ENCODE data around the gene FMOD.

FMOD gene

GRCh38 chr1:203360547-203361185 is 9.7 kb upstream of the FMOD start:
- DNase-seq (ENCODE audit: low spot score), result no peak

DNA sequence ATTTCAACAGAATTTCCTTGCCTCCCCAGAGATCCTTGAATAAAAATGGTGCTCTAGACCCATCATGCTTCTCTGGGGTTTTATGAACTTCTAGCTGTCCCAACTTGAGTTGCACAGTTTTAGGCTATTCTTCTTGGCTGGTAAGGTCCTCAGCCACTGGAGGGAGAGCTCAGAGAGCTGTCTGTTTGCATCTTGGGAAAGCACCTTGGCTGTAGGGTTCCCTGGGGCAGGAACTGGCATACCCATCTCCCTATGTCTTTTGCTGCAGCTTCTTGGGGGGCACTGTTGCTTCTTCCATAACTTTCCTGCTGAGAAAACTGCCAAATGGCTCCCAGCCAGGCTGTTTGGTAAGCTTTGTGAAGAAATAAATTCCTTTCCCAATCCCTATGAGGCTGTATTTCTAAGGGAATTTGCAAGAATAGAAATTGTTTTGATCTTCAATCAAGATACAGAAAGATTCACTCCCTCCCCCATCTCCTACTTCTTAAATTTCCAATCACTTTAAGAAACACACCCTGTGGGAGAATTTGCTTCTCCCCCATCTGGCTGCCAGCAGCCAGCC is 8.2 kb upstream of the FMOD start:
- DNase-seq (ENCODE audit: low spot score), result no peak

- DNase-seq (ENCODE audit: low spot score), result no peak
Observed at GRCh38 chr1:203354246-203354645, 3.3 kb upstream of the FMOD start.

GRCh38 chr1:203353486-203353885 is 2.6 kb upstream of the FMOD start:
- DNase-seq (ENCODE audit: low spot score), result no peak

GRCh38 chr1:203349773-203350524 is 973 bp downstream of the FMOD start:
- DNase-seq (ENCODE audit: low spot score), result no peak

- DNase-seq (ENCODE audit: low spot score), result no peak
Observed at GRCh38 chr1:203349166-203349565, 1.8 kb downstream of the FMOD start.

GRCh38 chr1:203346769-203347102 is 4.2 kb downstream of the FMOD start:
- DNase-seq (ENCODE audit: low spot score), result no peak

DNA sequence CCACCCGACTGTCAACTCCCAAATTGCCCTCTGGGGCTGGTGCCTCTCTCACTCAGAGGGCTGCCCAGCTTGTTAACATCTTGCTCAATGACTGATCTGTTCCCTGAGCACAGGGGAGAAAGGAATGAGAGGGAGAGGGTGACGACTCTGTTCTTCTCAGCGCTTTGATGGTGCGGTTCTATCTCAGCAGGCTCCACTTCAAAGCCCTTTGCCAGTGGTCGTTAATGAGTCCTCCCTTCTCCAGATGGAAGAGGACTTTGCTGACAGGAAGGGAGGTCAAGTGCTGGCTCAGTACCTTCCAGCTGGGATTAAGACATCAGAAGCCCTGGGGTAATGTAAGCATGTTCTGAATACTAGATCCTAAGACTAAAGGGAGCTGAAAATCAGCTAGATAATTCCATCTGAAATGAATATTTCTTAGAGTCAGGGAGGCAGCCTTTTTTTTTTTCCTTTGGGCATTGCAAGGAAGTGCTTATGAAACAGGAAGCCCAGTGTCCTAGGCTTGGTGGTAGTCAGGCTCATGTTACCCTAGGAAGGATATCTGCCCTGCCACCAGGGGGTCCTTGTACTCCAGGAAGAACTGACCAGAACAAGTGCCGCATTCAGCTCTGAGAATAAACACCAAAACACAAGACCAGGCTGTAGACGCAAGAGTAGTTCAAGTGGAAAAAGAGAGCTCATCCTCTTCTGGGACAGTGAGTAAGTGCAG is 4.7 kb downstream of the FMOD start:
- no peak for DNase-seq (ENCODE audit: low spot score)

GRCh38 chr1:203343956-203344754 is 6.8 kb downstream of the FMOD start:
- no peak for DNase-seq (ENCODE audit: low spot score)

DNA sequence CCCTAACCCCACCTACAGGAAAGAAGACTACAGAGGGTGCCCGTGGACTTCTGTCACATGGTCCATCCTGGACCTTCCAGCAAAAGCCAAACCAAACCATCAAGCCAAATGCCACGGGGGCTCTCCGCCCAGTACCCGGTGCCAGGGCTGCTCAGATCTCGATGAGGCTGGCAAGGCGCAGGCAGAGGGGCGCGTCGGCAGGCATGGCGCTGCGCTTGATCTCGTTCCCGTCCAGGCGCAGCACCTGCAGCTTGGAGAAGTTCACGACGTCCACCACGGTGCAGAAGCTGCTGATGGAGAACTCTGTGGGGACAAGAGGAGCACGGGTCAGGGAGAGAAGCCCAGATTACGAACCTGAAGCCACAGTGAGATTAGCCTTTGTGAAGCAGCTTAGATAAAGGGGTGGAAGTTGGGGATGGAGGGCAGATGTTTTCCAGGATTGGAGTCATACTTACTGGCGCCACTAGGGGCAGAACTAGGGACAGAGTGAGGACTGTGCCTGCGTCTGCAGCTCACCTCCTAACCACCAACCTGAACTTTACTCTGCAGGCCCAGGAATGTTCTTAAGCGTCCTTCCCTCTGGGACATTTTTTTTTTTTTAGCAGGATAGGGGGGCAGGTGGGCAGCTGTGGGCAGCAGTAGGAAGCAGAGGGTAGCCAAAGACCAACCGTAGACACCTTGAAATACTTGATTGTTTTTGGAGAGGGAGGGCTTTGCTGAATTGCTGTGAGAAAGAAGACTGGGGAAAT is 8.6 kb downstream of the FMOD start:
- peak; percentile 48 for DNase-seq (ENCODE audit: low spot score)

GRCh38 chr1:203340112-203340790 is 10.7 kb downstream of the FMOD start:
- peak; percentile 93 for DNase-seq (ENCODE audit: low spot score)

- peak; percentile 84 for DNase-seq (ENCODE audit: low spot score)
Observed at GRCh38 chr1:203338335-203339036, 12.4 kb downstream of the FMOD start.

DNA sequence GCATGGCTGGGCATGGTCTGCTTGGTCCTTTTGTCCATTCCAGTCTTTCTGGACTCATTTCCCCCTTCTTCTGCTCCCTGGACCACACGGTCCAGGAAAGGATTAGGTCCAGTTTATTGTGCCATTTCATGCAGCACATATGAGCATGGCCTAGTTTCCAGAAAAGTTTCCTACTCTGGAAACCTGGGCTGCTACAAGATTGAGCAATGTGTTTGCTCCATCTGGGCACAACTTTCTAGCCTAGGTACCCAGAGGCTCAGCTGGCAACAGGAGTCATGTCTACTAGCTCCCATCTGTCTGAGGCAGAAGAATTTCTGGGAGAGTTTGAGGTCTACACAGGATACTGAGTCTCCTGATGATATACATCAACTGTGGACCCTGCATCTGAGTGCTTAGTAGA is 14.8 kb downstream of the FMOD start:
- no peak for DNase-seq (ENCODE audit: low spot score)

GRCh38 chr1:203335503-203335902 is 15.4 kb downstream of the FMOD start:
- peak; percentile 75 for DNase-seq (ENCODE audit: low spot score)

DNA sequence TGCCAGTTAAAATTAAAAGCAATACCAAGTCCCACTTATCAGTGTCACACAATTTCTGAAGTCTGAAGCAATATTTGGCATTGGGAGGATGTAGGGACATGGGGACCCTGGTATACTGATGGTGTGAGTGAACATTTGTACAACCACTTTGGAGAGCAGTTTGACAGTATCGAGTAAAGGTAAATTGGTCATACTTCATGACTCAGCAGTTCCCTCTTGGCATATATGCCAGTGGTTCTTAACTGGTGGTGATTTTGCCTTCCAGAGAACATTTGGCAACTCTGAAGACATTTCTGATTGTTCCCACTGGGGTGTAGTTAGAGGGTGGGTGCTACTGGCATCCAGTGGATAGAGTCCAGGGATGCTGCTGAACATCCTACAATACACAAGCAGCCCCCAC is 19.7 kb downstream of the FMOD start:
- DNase-seq (ENCODE audit: low spot score), result no peak

DNA sequence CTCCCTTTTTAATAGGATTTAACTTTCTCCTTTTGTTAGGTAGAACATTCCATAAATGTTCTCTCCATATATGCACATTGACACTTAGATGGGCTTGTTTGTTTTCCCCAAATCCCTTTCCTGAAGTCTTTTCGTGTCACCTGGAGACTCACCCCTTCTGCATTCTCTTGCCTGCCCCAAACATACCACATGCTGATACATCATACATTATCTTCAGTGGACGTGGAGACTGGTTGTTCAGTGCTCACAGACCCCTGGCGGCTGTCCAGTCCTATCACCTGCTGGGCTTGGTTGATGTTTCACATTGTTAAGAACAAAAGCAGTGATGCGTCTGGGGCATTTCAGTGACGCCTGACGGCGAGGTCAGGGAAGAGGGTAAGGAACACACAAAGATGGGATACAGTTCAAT is 22.2 kb downstream of the FMOD start:
- DNase-seq (ENCODE audit: low spot score), result no peak

- DNase-seq (ENCODE audit: low spot score), result peak; percentile 75
Observed at GRCh38 chr1:203327684-203328457, 23.1 kb downstream of the FMOD start.

DNA sequence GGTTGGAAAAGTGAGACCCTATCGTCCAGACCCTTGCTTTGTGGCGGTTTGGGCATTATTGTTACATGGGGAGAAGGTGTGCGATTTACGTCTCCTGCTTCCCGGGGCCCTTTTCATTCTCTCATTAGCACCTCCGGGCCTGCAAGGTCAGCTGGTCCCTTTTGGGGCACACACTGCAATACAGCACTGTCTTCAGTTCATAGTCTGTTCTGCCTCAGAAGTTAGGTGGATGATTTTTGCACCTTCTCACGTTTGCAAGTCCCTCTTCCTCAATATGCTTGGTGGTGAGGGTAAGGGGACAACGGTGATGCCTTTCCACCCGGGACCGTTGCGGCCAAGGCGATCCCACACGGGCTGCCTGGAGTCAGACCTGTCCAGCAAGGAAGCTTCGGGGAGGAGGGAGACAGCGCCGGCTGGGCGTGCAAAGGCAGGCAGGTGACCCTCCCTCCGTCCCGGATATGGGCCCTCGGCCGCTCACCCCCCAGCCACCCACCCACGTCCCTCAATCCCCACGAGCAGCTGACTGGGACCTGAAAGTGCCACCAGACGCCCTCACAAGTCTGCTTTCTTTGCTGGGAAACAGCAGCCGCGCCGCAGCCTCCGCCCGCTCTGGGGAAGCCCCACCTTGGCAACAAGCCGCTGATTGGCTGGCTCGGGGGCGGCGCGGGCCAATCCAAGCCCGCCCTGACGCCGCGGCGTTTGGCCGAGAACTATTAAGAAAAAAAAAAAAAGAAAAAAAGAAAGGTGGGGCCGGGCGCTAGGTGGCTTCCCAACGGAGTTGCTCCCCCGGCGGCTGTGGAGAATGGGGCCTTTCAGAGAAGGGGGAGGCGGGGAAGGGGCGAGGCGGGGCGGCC is 23.9 kb downstream of the FMOD start:
- DNase-seq (ENCODE audit: low spot score), result peak; percentile 94
